GM18519 (cell line): ENCODE data around the gene ARMS2.

Experiments
- ATAC-seq: cut with Tn5 transposase; IDR thresholded peaks from one replicate; pipeline ENCODE4 v1.9.1; 2021; ENCODE audit warnings: mild to moderate bottlenecking, moderate library complexity; ENCODE audit not compliant: unreplicated experiment, low FRiP score

Gene ARMS2

DNA sequence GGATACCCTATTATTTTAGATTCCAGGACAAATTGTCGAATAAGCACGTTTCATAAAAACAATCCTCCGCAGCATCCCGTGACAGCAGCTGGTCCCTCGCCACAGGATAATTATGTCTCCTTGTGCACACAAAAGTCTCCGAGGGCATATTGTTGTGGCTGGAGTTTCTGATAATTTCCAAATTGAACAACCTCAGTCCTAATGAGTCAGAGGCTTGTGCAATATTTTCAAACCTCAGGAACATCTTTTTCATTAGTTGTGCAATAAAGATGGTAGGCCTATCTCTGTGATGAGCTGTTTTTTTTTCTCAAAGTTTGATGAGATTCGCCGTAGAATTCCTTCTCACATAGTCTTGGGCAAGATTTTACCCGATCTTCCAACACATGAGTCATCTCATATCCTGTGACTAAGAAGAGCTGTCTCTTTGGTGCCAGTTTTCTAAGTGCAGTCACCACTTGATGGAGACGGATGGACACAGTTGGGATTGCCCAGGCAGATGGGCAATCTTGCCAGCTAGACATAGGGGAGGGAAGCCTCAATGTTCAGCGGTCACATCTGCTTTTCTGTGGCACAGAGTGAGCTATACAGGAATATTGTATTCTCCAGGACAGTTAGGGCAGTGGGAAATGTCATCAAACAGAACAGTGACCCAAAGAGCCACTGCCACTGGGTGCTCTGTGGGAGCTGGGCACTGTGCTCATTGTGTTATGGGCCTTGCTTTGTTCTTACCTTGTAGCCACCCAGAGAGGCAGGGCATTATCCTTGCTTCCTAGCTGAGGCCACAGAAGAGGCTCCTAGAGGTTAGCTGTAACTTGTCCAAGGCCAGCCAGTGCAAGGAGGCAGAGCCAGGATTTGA, 14.7 kb downstream of the ARMS2 start:
- no peak for ATAC-seq

DNA sequence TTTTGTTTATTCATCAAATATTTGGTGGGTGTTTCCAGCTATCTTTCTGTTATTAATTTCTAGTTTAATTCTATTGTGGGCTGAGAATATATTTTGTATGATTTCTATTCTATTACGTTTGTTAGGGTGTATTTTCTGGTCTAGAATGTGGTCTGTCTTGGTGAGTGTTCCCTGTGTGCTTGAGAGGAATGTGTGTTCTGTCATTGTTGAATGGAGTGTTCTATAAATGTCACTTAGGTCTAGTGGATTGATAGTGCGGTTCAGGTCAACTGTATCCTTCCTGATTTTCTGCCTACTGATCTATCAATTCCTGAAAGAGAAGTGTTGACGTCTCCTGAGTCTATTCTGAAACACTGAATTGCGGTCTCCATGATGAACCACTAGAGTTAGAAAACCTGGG, 15.4 kb downstream of the ARMS2 start:
- no peak for ATAC-seq

DNA sequence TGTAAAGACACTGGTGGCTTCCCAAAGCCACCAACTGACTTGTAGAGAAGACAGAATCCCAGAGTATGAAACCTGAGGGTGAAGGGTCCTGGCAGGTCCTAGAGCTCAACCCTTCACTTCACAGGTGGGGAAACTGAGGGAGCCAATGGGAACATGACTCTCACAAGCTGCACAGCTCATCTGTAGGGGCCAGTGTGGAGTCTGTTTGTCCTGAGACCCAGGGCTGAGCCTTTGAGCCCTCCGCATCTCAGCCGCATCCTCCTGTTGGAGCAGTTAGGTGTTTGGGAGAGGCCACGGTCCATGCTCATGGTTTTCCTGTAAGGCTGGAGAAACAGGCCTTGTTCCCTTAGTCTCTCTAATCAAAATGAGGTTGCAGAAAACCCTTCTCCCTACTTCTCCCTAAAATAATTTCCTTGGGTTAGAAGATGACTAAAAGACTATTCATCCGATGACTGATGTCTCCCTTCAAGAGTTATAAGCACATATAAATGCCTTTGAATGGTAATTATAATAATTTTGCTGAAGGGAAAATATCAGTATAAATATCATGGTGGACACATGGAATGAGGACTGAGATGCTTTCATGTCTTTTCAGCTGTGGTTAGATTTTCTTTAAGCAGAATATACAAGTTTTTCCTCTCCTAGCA, 17.2 kb downstream of the ARMS2 start:
- no peak for ATAC-seq

GRCh38 chr10:122473116-122473515, 18.7 kb downstream of the ARMS2 start:
- ATAC-seq: no peak

GRCh38 chr10:122474131-122474818, 19.8 kb downstream of the ARMS2 start:
- ATAC-seq: no peak

DNA sequence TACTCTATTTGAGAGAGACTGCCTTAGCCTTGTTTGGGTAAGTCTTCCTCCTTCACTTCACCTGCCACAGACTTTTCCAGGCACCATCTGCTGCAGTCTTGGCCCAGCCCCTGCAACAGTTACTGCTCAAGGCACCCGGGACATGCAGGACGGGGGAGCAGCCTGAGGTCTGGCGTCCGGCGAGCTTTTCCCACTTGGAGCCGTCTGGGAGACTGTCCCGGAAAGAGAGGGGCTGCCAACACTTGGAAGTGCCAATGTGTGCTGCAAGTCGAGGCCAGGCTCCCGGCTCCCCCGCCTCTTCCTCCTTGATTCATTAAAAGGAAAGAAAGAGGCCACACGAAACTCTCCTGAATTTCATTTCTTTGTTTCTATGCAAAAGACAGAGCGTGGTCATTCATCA, 20.6 kb downstream of the ARMS2 start:
- ATAC-seq: no peak

- ATAC-seq: no peak
These were observed 21.3 kb downstream of the ARMS2 start for GRCh38 chr10:122475591-122476332.

- no peak for ATAC-seq
These were observed 21.9 kb downstream of the ARMS2 start for GRCh38 chr10:122476333-122476695.

DNA sequence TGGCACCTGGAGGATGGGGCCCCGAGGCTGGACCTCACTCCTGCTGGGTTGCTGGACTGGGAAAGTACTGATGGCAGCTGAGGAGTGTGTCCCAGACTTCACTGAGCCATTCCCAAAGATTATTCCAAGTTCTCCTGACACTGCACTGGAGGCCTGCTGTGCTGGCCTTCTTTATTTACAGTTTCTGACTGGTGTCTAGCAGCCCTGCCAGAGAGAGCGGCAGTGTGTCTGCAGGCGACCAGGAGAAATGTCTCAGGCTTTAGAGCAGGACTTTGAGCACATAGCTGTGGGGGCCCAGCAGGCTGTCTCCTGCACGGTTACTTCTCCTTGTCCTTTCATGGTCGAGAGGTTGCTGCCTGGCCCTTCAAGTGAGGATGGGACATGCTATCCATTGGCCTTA, 23.0 kb downstream of the ARMS2 start:
- no peak for ATAC-seq

DNA sequence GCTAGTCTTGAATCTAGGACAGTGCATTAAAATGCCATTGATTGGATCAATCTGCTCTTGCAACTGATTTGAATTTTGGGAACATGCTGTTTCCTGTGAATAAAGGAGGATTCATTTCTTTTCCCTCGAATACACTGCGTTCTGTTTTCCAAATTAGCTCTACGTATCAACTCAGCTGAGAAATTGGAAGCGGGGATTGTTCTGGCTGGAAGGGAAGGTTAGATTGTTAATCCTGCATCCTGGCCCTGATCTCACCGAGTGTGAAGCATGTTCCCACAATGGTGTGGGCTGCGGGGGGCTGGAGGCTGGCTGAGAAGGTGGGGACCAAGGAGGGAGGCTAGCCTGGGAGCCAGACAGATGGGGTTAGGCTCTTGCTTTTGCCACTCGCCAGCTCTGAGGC, 24.5 kb downstream of the ARMS2 start:
- ATAC-seq: no peak

DNA sequence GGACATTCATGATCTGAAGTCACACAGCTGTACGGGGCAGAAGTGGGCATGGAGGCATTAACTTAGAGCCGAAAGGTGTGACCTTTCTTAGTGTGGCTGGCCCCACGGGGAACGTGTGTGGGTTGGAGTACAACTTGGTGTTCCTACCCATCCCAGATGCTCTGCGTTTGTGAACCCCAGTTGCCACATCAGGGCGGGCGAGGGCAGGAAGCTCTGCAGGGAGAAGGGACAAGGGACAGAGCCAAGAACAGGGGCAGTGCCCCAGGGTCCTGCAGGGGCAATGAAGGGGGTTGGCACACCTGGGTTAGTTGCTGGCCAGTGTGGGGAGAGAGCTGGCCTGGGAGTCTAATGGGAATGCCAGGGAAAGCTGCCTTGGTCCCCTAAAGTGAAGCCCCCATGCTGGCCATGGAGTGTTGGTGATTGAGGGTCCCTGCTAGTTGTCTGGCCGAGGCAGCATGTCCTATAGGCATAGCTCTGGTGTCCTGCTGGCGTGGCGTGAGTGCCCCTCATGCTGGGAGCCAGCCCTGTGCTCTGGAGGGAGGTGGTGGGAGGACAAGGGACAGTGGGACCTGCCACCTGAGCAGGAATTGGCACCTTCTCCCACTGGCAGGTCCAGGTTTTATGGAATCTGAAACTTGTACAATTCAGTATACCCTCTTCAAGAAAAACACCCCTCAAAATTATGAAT, 25.8 kb downstream of the ARMS2 start:
- ATAC-seq: no peak

- ATAC-seq: no peak
These were observed 27.0 kb downstream of the ARMS2 start for GRCh38 chr10:122481296-122482056.

GRCh38 chr10:122484276-122485060, 30.0 kb downstream of the ARMS2 start:
- ATAC-seq: no peak

DNA sequence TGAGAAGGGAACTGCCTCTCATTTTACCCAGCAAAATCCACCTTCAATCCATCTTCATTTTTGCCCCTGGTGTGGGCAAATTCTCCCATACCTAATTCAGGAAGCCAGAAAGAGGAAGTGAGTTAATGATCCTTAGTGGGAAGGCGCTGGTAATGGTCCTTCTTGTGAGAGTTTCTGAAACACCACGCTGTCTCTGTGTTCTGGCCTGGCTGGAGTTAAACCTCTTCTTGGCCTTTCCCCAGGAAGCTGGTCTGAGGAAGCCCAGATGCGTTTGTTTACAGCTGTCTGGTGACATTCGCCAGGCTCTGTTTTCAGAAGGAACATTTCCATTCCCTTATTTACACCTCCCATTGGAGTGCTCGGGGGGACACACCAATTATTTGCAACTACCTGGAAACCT, 31.2 kb downstream of the ARMS2 start:
- no peak for ATAC-seq

DNA sequence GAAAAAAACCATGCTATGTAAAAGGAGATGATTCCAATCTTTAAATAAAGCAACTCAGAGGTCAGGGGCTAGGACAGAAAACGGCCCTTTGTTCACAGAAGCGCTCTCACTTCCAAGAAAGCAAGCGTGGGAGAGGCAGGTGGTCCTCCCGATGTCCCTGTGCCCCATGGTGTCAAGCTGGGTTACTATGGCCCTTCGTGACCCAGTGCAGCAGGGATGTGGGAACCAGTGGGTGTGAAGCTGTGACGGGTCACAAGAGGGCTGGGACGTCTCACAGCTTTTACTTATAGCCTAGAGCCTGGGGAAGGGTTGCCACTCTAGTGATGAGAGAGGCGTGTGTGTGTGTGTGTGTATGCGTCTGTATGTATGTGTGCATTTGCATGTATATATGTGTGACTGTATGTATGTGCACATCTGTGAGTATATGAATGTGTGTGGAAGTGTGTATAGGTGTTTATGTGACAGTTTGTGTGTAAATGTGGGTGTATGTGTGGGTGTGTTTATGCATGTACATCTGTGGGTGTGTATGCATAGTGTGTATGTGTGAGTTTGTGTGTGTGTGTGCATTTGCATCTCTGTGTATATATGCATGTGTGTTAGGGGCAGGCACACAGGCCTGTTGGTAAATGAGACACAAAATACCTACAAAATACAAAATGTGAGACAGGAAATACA, 32.1 kb downstream of the ARMS2 start:
- no peak for ATAC-seq

- ATAC-seq: no peak
These were observed 32.8 kb downstream of the ARMS2 start for GRCh38 chr10:122487174-122487765.

DNA sequence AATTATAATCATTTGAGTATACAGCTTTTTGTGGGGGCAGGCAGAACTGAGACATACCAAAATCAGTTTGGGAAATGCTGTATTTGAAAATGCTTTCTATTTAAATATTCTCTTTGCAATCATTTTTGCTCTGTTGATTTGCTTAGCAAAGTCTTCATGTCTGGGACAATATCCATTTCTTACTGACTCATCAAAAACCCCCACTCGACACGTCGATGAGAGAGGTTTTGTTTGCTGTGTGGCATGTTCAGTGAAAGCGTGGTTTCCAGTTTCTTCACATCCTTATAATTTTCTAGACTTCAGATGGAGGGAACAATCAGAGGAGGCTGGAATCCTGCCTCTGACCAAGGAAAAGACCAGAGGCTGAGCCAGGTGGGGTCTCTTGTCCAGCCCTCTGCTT, 35.8 kb downstream of the ARMS2 start:
- ATAC-seq: no peak
